Spleen (tissue), 7 donors: ENCODE measurements around the gene PRAF2.

Experiments used
- POLR2A ChIP-seq, 3 donors: fragments of 450-650 bp; IDR thresholded peaks; one replicate each; pipeline ENCODE4 v1.5.1; 2017; ENCODE audit warnings: antibody characterized with exemption in 3 of 3, mild to moderate bottlenecking in 1 of 3
- POLR2AphosphoS5 ChIP-seq, 3 donors: sonication (generic); formaldehyde crosslinking; IDR thresholded peaks; one replicate each; pipeline ENCODE4 v1.5.1; 2017; ENCODE audit warnings: antibody characterized with exemption in 3 of 3
- TF ChIP-seq, protein P1 (sequence below), 11 experiments: fragments of 200-600 bp in 7 of 11; fragments of 450-650 bp in 4 of 11; sonication (generic) in 4 of 11; IDR thresholded peaks in 8 of 11; conservative IDR thresholded peaks in 3 of 11; 1 replicate in 7 of 11; 2 replicates in 4 of 11; pipeline versions ENCODE4 v1.4.0 to v1.8.0; 2016 to 2021; ENCODE audit warnings: antibody characterized with exemption in 11 of 11, inconsistent platforms in 4 of 11, mild to moderate bottlenecking in 1 of 11
- donor health status: DM: no; HTN: no; CAD: no; lungs with moderate emphysema.
- donor health status: DM: no; HTN: no; CAD: no.
- donor health status: DM: no; HTN: no; CAD: no.

DNA sequence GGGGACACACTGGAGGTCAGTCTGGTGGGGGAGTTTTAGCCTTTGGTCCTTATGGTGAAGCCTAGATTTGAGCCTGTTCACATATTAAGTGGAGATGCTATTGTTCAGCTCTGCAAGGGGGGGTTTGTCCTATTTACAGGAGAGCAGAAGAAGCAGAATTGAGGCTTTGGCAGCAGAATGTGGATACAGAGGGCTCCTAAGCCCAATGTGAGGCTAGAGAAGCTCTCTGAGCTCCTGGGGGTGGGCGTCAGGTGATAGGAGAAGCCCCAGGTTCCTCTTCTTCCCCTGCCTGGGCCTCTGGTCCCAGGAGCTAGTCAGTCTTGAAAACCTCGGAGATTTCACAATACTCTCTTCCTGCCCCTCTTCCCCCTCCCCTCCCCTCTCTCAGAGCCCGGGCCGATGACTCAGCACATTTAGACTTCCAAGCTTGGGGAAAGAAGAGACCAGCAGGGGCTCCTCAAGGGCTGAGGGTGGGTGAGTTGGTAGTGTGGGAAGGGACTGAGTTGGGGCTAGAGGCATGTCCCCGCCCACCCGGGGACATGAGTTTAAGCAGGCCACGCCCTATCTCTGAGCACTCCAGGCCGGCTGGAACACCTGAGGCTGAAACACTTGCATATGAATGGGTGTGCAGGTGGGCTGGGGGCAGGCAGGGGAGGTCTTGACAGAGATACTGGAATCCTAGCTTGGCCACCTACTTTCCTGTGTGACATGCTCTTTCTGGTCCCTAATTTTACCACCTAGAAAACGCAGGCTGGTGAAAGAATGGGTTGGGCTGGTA lies 34.0 kb downstream of the PRAF2 start:
- TF ChIP-seq, protein P1, sequence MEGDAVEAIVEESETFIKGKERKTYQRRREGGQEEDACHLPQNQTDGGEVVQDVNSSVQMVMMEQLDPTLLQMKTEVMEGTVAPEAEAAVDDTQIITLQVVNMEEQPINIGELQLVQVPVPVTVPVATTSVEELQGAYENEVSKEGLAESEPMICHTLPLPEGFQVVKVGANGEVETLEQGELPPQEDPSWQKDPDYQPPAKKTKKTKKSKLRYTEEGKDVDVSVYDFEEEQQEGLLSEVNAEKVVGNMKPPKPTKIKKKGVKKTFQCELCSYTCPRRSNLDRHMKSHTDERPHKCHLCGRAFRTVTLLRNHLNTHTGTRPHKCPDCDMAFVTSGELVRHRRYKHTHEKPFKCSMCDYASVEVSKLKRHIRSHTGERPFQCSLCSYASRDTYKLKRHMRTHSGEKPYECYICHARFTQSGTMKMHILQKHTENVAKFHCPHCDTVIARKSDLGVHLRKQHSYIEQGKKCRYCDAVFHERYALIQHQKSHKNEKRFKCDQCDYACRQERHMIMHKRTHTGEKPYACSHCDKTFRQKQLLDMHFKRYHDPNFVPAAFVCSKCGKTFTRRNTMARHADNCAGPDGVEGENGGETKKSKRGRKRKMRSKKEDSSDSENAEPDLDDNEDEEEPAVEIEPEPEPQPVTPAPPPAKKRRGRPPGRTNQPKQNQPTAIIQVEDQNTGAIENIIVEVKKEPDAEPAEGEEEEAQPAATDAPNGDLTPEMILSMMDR (IDR thresholded peaks at IDR 0.05 in 8 of 11, conservative IDR thresholded peaks at IDR 0.05 in 3 of 11), result no peak
- TF ChIP-seq POLR2A (IDR thresholded peaks at IDR 0.05), result no peak
- TF ChIP-seq POLR2AphosphoS5 (IDR thresholded peaks at IDR 0.05), result peak in 2 of 3 donors; percentile 41 to 47
